NCI-H345 treated with DMSO at 0.1 percent for 48 hours (cell line): ENCODE data around the gene MCUR1.
"Not testable (repeated sequence)": the region's sequence is repeated elsewhere in the genome, so short reads cannot be mapped to it uniquely, and the experiment has no call there.

Source experiments
- DNase-seq: peaks from one replicate; lab custom pipeline; 2025; ENCODE audit not compliant: unreplicated experiment; lab: John Stamatoyannopoulos, UW

The MCUR1 gene

GRCh38 chr6:13829419-13829818 lies 15.1 kb upstream of the MCUR1 start:
- DNase-seq: not testable (repeated sequence)

GRCh38 chr6:13828656-13829301 lies 14.4 kb upstream of the MCUR1 start:
- DNase-seq: not testable (repeated sequence)

- DNase-seq: no peak
Measured at GRCh38 chr6:13827032-13827431, 12.7 kb upstream of the MCUR1 start.

GRCh38 chr6:13825871-13826270 lies 11.5 kb upstream of the MCUR1 start:
- DNase-seq: no peak

GRCh38 chr6:13818341-13818740 lies 4.0 kb upstream of the MCUR1 start:
- no peak for DNase-seq

GRCh38 chr6:13814938-13815575 lies 700 bp upstream of the MCUR1 start:
- DNase-seq: no peak

- DNase-seq: peak; percentile 0
Measured at GRCh38 chr6:13813621-13814175, 659 bp downstream of the MCUR1 start.

GRCh38 chr6:13813026-13813425 lies 1.3 kb downstream of the MCUR1 start:
- DNase-seq: no peak

GRCh38 chr6:13812359-13812642 lies 2.1 kb downstream of the MCUR1 start:
- no peak for DNase-seq

- DNase-seq: no peak
Measured at GRCh38 chr6:13811627-13812358, 2.6 kb downstream of the MCUR1 start.

- DNase-seq: no peak
Measured at GRCh38 chr6:13810688-13811446, 3.5 kb downstream of the MCUR1 start.

GRCh38 chr6:13808801-13809200 lies 5.6 kb downstream of the MCUR1 start:
- DNase-seq: no peak

- DNase-seq: no peak
Measured at GRCh38 chr6:13807696-13808095, 6.7 kb downstream of the MCUR1 start.

- no peak for DNase-seq
Measured at GRCh38 chr6:13803581-13803980, 10.8 kb downstream of the MCUR1 start.

GRCh38 chr6:13800615-13801014 lies 13.7 kb downstream of the MCUR1 start:
- no peak for DNase-seq

GRCh38 chr6:13796781-13797180 lies 17.6 kb downstream of the MCUR1 start:
- no peak for DNase-seq

GRCh38 chr6:13795041-13795750 lies 19.2 kb downstream of the MCUR1 start:
- peak; percentile 0 for DNase-seq

- DNase-seq: no peak
Measured at GRCh38 chr6:13794184-13794583, 20.2 kb downstream of the MCUR1 start.

GRCh38 chr6:13789746-13790145 lies 24.6 kb downstream of the MCUR1 start:
- DNase-seq: no peak

GRCh38 chr6:13788820-13789219 lies 25.5 kb downstream of the MCUR1 start:
- no peak for DNase-seq

- DNase-seq: no peak
Measured at GRCh38 chr6:13787137-13787536, 27.2 kb downstream of the MCUR1 start.
